ENCODE results near the gene SLC9C1.
A peak's percentile ranks its signal among the peaks of the same experiment; 100 is the strongest.

The SLC9C1 gene

DNA sequence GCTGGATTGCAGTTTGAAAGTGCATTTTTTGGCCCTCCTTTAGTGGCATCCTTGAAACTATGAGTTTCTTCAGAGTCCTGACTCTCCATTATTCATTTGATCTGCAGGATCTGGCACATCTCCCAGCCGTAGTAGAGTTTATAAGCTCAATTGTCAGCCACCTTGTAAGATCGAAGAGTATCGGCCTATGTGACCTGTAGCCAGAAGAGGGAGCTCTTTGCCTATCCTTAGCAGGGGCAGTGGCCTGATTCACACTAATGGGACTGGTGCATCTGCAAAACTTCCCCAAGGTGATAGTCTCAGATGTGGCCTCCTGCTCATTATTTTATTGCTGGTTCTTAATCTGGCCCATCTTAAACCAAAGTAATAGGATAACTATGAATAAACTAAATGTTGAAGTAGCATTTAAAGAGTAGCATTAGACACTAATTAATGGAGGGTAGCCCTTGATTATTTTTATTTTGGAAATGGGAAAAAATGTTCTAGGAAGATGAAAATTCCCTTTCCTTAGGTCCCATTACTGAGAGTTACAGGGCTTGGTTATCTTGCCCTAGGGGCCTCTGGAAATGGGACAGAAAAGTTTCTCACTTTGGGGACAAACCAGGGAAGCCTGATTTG, 182.1 kb downstream of the SLC9C1 start:
- peak; percentile 42 for DNase-seq (ENCODE audit: low read depth)

DNA sequence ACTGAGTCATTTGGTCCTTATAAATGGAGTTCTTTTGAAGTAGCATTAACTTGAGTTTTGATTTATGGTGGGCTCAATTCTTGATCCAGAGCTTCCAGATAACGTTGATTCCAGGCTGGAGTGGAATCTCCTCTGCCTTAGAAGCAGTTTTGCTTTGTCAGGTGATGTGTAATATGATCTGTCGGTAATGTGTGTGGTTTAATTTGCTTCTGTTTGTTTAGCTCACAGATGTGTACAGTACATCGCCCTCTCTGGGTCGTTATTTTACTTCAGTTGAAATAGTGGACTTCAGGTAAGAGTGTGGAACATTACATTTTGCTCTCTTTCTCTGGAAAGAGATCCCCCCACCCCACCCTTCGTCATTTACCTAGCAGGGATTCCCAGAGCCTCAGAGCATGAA, 184.7 kb downstream of the SLC9C1 start:
- DNase-seq (ENCODE audit: low read depth) = no peak

DNA sequence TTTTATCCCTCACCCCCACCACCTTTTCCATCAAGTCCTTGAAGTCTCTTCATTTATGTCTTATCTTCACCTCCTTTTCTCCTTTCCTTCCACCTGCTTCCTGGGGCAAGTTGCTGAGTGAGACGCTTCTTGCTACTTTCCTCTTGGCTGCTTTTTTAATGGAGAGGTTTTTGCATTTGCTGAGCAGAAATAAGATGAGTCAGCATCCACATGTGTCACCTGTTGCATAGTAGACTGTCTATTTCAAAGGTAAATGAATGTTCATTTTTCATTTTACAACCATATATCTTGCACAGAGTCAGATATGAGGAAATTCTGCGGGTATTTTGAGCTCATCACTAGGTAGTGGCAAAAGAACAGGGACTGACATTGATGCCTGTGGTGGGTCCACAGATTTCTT, 189.2 kb downstream of the SLC9C1 start:
- no peak for DNase-seq (ENCODE audit: low read depth)

DNA sequence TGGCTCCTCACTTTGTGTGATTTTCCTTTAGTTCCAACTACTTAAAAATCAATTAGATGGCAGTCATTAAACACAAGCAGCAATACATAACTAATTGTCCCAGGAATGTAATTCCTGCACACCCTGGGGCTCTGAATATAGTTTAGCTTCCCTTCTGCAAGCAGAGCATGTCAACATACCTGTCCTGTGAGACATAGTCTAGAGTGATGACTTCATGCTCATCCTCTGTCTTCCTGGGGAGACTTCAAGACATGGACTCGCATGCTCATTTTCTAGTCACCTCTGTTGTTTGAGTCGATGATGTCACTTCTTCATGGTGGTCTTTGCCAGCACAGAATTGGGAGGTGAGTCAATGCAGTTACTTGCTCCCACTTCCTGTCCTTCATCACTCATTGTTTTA, 192.1 kb downstream of the SLC9C1 start:
- DNase-seq (ENCODE audit: low read depth) = no peak

DNA sequence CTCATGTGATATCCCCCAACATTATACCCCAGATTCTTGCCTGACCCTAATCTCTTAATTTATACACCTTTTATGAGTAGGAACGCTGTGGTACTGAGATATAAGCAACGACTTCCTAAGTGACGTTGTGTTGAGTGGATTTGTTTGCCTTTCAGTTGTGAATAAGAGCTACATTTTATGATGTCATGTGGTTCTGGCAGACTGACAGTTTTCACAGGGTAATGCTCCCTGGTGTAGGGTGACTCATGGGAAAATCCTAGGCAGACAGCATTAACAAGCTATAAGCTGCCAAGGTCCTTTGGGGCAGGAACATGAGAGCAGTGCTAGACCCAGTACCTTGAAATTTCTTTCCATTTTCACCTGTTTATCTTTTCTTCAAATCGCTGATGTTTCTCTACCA, 196.6 kb downstream of the SLC9C1 start:
- no peak for DNase-seq (ENCODE audit: low read depth)

DNA sequence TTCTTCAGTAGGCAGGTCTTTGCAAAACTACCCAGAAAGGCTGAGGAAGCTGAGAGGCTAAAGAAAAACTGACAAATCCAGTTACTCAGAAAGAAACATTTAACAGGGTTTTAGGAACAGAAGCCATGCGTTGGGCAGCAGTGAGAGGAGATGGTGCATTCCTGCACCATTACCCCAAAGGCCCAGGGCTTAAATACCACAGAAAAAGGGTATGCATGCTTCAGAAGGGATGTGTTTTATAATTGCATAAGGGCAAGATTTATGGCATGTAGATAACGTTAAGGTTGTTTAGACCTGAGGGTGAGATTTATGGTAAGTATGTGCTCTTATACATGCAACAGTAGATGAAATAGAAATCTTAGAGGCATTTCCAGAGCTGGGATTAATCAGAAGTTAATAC, 197.8 kb downstream of the SLC9C1 start:
- DNase-seq (ENCODE audit: low read depth) = no peak

DNA sequence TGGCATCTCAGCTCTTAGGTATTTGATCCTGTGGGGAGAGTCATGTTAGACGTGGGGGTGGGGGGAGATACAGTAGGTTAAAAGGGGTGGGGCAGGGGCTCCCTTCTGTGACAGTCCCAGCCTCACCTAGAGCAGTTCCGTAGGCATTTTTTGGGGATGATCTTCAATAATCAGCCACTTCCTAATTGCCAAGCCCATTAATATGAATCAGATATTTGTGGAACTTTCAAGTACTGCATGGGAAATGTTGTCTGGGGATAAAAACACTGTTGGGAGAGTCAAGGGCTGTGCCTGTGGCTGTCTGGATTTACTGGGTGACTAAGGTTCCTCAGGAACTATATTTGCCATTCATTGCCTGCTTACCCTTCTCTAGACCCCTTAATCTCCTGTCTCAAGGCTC, 198.3 kb downstream of the SLC9C1 start:
- DNase-seq (ENCODE audit: low read depth) = no peak

DNA sequence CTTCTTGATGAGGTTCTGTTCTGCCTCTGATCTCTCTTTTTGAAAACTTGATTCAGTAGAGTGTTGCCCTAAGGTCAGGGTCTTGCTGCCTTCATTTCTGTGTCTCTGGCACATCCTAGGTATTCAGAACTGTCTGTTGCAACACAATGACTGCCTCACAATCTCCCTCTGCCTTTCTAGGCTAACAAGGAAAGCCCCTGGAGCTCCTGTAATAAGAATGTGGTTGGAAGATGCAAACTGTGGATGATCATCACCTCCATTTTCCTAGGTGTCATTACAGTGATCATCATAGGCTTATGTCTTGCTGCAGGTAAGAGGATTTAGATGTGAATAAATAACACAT, 200.9 kb downstream of the SLC9C1 start:
- no peak for DNase-seq (ENCODE audit: low read depth)

DNA sequence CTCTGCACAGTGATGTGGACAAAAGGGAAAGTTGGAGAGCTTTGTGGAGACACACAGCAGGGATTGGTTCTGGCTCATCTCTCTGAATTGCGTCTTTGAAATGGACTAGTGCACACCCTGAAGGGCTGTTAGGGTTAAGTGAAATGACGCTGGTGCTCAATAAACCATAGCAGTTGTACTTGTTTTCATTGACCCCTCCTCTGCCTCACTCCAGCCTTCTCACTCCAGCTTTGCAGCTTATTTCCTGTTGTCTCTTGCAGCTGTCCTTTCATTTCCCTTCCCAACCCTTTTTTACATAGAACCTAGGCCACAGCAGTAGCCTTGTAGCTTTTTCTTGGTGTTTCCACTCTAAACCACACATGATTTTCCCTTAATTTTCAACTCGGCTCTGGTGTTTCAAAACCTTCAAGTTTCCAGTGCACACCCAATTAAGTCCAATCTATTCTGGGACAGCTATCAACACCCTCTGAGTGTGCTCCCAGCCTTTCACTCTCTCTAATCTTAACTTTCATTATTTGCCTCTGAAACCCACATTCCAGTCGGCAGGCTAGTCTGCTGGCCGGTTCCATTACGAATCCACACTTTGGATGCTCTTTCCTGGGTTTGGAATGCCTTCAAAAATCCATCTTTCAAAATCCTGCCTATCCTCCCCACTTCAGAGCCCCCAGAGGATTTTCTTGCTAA, 201.4 kb downstream of the SLC9C1 start:
- DNase-seq (ENCODE audit: low read depth) = no peak

DNA sequence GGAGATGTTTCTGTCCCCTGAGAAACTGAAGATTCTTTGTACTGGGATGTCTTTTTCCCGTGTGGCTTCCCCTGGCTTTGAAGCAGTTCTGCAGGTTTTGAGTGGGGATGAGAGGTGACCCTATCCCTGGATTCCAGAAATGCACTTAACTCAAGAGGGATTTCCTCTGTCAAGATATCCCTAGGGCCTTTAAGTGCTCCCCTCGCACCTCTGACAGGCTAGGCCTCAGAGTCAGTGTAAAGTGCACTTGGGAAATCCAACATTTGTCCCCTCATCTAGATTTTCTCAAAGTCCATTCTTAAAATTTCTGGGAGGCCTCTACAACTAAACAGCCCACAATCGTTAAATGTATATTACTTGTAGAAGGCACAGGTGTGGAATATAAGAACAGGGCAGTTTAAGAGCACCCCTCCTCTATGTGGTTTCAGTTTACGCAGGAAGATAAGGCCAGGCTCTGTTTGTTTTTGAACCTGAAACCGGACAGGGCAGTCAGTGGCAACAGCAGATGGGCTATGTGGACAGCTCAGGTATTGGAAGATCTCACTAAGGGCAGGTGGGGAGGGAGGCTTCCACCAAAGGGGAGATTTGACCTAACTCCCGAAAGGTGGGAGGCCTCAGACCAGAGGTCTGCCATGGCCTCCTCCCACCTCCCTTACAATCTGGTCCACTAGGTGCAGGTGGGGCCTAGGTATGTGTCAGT, 203.0 kb downstream of the SLC9C1 start:
- DNase-seq (ENCODE audit: low read depth) = no peak
